C4-2B (cell line): ENCODE results near the gene HK1.

Experiments
- CTCF ChIP-seq: fragments of 450-650 bp; conservative IDR thresholded peaks from 2 replicates; pipeline ENCODE4 v1.5.1; 2017; ENCODE audit warnings: mild to moderate bottlenecking
- ZFX ChIP-seq: fragments of 450-650 bp; IDR thresholded peaks from 2 replicates; pipeline ENCODE4 v1.6.1; 2017

- TF ChIP-seq CTCF (no peak), ZFX (no peak)
Observed at GRCh38 chr10:69349542-69349888, 71.2 kb downstream of the HK1 start.
